Mucosa of descending colon (tissue), 3 donors: ENCODE measurements around the gene UGT1A6. TPM values are rescaled to one million over a fixed set of nuclear protein-coding genes. Genes with fewer than 3 reads are reported as not detected.

ENCODE experiments used
- ATAC-seq: fragments of 200-7000 bp; cut with Tn5 transposase; one replicate; pipeline ENCODE4 v1.9.1; 2020; ENCODE audit warnings: mild to moderate bottlenecking, moderate library complexity
- DNase-seq, 3 donors: peaks; one replicate each; pipeline ENCODE4 v3.0.0-alpha.2; 2020
- H3K36me3 ChIP-seq: fragments of 200-600 bp; one replicate; pipeline ENCODE4 v1.8.0; 2021; ENCODE audit warnings: low read depth, mild to moderate bottlenecking
- H3K4me1 ChIP-seq: fragments of 200-600 bp; one replicate; pipeline ENCODE4 v1.8.0; 2021; ENCODE audit warnings: low read depth, mild to moderate bottlenecking
- H3K4me3 ChIP-seq: fragments of 200-600 bp; one replicate; pipeline ENCODE4 v1.8.0; 2021; ENCODE audit warnings: mild to moderate bottlenecking
- H3K9me3 ChIP-seq: fragments of 200-600 bp; one replicate; pipeline ENCODE4 v1.8.0; 2021; ENCODE audit warnings: mild to moderate bottlenecking
- CTCF ChIP-seq: fragments of 200-600 bp; IDR thresholded peaks from one replicate; pipeline ENCODE4 v1.8.0; 2022; ENCODE audit warnings: antibody characterized with exemption, mild to moderate bottlenecking
- intact Hi-C, 2 donors: fragments of 100-400 bp; cut with DNase I in 1 of 2; cut with micrococcal nuclease in 1 of 2; formaldehyde crosslinking; loops; one replicate each; pipeline versions ENCODE4 v1.11.0 to v1.11.1; 2022; cut with DNase I, micrococcal nuclease
- total RNA-seq, 3 donors: library from RNA; stranded (reverse); fragmentation: NEBNext Ultra II Directional in 2 of 3; extraction: Animal tissue kit (Norgen Biotek cat#: 25700) in 2 of 3; gene quantifications; one replicate each; pipeline versions ENCODE4 v1.2.1 to v1.2.4, GENCODE V29; 2021 to 2023
- donor health status: DM: no; HTN: no; CAD: no; lungs with moderate emphysema.
- donor health status: DM: no; HTN: no; CAD: no.
- donor health status: DM: no; HTN: yes; CAD: no.

The UGT1A6 gene
- total RNA-seq, 3 donors from 2014 or later, result 8.5 to 19.3 (median 8.7) TPM

- H3K4me1 ChIP-seq, result no peaks in the 10 kb centered on the region
- no peak for TF ChIP-seq CTCF
- no peak for ATAC-seq
- intact Hi-C loops, result no loop called here
- no peak for DNase-seq
- no peaks in the 10 kb centered on the region for H3K9me3 ChIP-seq
- no peak overlapping the region for H3K4me3 ChIP-seq
- no peaks in the 10 kb centered on the region for H3K36me3 ChIP-seq
These were observed 98.6 kb downstream of the UGT1A6 start for GRCh38 chr2:233791151-233791882.

- intact Hi-C loops, result no loop called here
These were observed 99.2 kb downstream of the UGT1A6 start for GRCh38 chr2:233791883-233792329.

DNA sequence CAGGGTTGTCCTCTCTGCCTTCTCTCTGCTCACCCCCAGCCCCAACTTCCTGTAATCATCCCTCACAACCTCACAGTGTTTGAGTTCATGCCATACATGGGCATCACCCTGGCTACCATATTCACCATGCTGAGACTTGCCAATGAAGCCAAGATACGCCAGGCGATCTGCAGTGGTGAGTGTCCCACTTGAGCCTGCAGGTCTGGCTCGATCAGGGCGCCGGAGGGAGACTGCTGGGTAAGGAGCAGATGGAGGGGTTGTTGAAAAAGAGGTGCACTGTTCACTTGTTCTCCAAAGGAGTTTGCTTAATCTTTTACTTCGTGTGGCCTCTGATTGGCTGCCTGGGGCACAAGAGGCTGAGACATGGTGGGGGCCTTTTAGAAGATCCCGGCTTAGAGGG, 100.0 kb downstream of the UGT1A6 start:
- no peak for DNase-seq
- ATAC-seq, result no peak
- no peaks in the 10 kb centered on the region for H3K36me3 ChIP-seq
- no peaks in the 10 kb centered on the region for H3K4me1 ChIP-seq
- H3K4me3 ChIP-seq, result no peak overlapping the region
- H3K9me3 ChIP-seq, result no peaks in the 10 kb centered on the region
- TF ChIP-seq CTCF, result no peak
- intact Hi-C loops, result no loop called here

More at GRCh38 chr2:233791883-233792329, 99.2 kb downstream of the UGT1A6 start:
- H3K4me3 ChIP-seq, result no peak overlapping the region
- DNase-seq, result no peak
- no peaks in the 10 kb centered on the region for H3K4me1 ChIP-seq
- H3K9me3 ChIP-seq, result no peaks in the 10 kb centered on the region
- ATAC-seq, result no peak
- TF ChIP-seq CTCF, result no peak
- no peaks in the 10 kb centered on the region for H3K36me3 ChIP-seq

DNA sequence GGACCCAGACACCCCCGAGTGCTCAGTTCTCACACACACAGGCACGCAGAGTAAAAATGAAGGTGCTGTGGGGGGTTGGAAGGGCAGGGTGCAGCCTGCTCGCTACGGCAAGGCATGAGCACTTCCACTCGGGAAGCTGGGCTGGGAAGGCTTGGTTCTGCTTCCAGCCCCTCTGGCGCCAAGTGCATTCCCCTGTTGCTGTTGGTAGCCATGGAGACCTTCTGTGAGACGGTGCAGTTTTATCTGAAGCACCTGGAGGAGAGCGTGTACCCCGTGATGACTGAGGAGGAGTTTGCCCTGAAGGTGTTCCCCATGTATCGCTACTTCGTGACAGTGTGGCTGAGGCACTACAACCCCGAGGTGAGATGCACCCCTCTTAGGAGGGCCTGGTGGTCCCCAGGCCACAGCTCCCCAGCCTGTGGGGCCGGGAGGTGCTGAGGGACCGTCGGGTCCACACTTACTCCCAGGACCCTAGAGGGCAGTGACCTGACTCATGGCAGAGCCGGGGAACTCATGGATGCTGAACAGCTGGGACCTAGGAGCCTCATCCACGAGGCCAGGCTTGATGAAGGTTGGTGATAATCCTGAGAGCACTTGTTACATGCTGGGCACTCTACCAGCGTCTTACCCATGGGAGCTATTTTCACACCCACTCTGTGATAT, 100.9 kb downstream of the UGT1A6 start:
- Histone ChIP-seq H3K4me3 (no peak overlapping the region), H3K4me1 (no peaks in the 10 kb centered on the region), H3K9me3 (no peaks in the 10 kb centered on the region), H3K36me3 (no peaks in the 10 kb centered on the region)
- no peak for DNase-seq
- no peak for ATAC-seq
- TF ChIP-seq CTCF, result no peak
- intact Hi-C loops, result no loop called here

GRCh38 chr2:233794128-233794658, 101.5 kb downstream of the UGT1A6 start:
- DNase-seq (no peak), ATAC-seq (no peak)
- intact Hi-C loops, result no loop called here
- Histone ChIP-seq H3K4me3 (no peak overlapping the region), H3K9me3 (no peaks in the 10 kb centered on the region), H3K4me1 (no peaks in the 10 kb centered on the region), H3K36me3 (no peaks in the 10 kb centered on the region)
- no peak for TF ChIP-seq CTCF
